HG02571 (cell line): ENCODE measurements around the gene TTR.

ENCODE experiments used
- ATAC-seq: cut with Tn5 transposase; IDR thresholded peaks from one replicate; pipeline ENCODE4 v1.9.1; 2021; ENCODE audit warnings: mild to moderate bottlenecking, moderate library complexity; ENCODE audit not compliant: unreplicated experiment

Gene TTR

GRCh38 chr18:31612124-31612523 lies 20.4 kb downstream of the TTR start:
- no peak for ATAC-seq

GRCh38 chr18:31614044-31614443 lies 22.4 kb downstream of the TTR start:
- ATAC-seq = no peak

- ATAC-seq = no peak
Observed at GRCh38 chr18:31616586-31616985, 24.9 kb downstream of the TTR start.

- ATAC-seq = no peak
Observed at GRCh38 chr18:31617031-31617717, 25.5 kb downstream of the TTR start.

- ATAC-seq = no peak
Observed at GRCh38 chr18:31618801-31619200, 27.1 kb downstream of the TTR start.

- ATAC-seq = no peak
Observed at GRCh38 chr18:31619291-31619690, 27.6 kb downstream of the TTR start.

GRCh38 chr18:31624892-31625640 lies 33.4 kb downstream of the TTR start:
- ATAC-seq = no peak

GRCh38 chr18:31626409-31626808 lies 34.7 kb downstream of the TTR start:
- no peak for ATAC-seq

GRCh38 chr18:31630549-31630948 lies 38.9 kb downstream of the TTR start:
- ATAC-seq = no peak

GRCh38 chr18:31631526-31631925 lies 39.8 kb downstream of the TTR start:
- ATAC-seq = no peak

GRCh38 chr18:31632356-31632755 lies 40.7 kb downstream of the TTR start:
- no peak for ATAC-seq

GRCh38 chr18:31633392-31634330 lies 42.0 kb downstream of the TTR start:
- ATAC-seq = peak; percentile 9

GRCh38 chr18:31634331-31634713 lies 42.6 kb downstream of the TTR start:
- peak; percentile 97 for ATAC-seq

- ATAC-seq = no peak
Observed at GRCh38 chr18:31636387-31636786, 44.7 kb downstream of the TTR start.

- no peak for ATAC-seq
Observed at GRCh38 chr18:31637445-31637844, 45.8 kb downstream of the TTR start.

- no peak for ATAC-seq
Observed at GRCh38 chr18:31643003-31643402, 51.3 kb downstream of the TTR start.

- ATAC-seq = no peak
Observed at GRCh38 chr18:31645411-31645810, 53.7 kb downstream of the TTR start.

GRCh38 chr18:31646332-31647126 lies 54.9 kb downstream of the TTR start:
- no peak for ATAC-seq

- no peak for ATAC-seq
Observed at GRCh38 chr18:31647127-31647753, 55.6 kb downstream of the TTR start.
